ENCODE data around the gene SASH1. TPM values are rescaled to one million over a fixed set of nuclear protein-coding genes. Genes with fewer than 3 reads are reported as not detected.
A peak's percentile ranks its signal among the peaks of the same experiment; 100 is the strongest.

Gene SASH1
- total and polyA plus RNA-seq, 9 of the 15 experiments (the other 6 are each of a cell fraction or from before 2014, with no cell fraction given), result 0.35 to 3.5 (median 1.6) TPM

GRCh38 chr6:148559848-148560433, 217.3 kb downstream of the SASH1 start (continued):
- no peak for TF ChIP-seq ZNF609 (CRISPR knock-in tag; IDR thresholded peaks at IDR 0.05; ENCODE audit: borderline replicate concordance)
- TF ChIP-seq MEF2D (tag; conservative IDR thresholded peaks at IDR 0.05; ENCODE audit: low read depth), result no peak
- no peak for TF ChIP-seq MEF2A (IDR thresholded peaks at IDR 0.05; ENCODE audit: control insufficient read depth, low read depth, low read length)
- TF ChIP-seq TBL1XR1 (IDR thresholded peaks at IDR 0.05; ENCODE audit: low read length in 2 of 2), result no peak
- TF ChIP-seq E2F6 (IDR thresholded peaks at IDR 0.05; ENCODE audit: borderline replicate concordance in 1 of 2, extremely low read depth in 1 of 2, insufficient read depth in 1 of 2, insufficient read length in 1 of 2, low read depth in 1 of 2, low read length in 1 of 2, poor library complexity in 1 of 2, severe bottlenecking in 1 of 2), result peak in 1 of 2 experiments; percentile 42
- TF ChIP-seq BCOR (IDR thresholded peaks at IDR 0.05), result no peak
- TF ChIP-seq L3MBTL2 (IDR thresholded peaks at IDR 0.05), result peak; percentile 43; the same call in 1 of the 2 replicates
- TF ChIP-seq RAD21 (CRISPR knock-in tag; conservative IDR thresholded peaks at IDR 0.05 in 1 of 2, IDR thresholded peaks at IDR 0.05 in 1 of 2), result peak; percentile 80 to 90
- no peak for TF ChIP-seq HDAC3 (IDR thresholded peaks at IDR 0.05; ENCODE audit: borderline replicate concordance, partially characterized antibody)
- peak; percentile 94 for TF ChIP-seq SMC3 (conservative IDR thresholded peaks at IDR 0.05; ENCODE audit: insufficient read depth, low read depth, low read length)
- peak; percentile 69; the same call in 1 of the 2 replicates for TF ChIP-seq ZBTB7A (IDR thresholded peaks at IDR 0.05; ENCODE audit: borderline replicate concordance, control insufficient read depth, low read depth, low read length)
